Hepatocyte (in vitro differentiated cells): ENCODE measurements around the gene ZBTB20. TPM values are rescaled to one million over a fixed set of nuclear protein-coding genes. Genes with fewer than 3 reads are reported as not detected.

Experiments used
- DNase-seq: peaks from one replicate; pipeline ENCODE4 v3.0.0-alpha.2; 2016; ENCODE audit warnings: low spot score
- H2AFZ ChIP-seq: fragments of 200-600 bp; sonication (generic); 2 replicates; pipeline ENCODE4 v1.6.0; 2016; ENCODE audit warnings: antibody characterized with exemption, mild to moderate bottlenecking
- H3K27ac ChIP-seq: fragments of 200-600 bp; sonication (generic); 2 replicates; pipeline ENCODE4 v1.5.1; 2016; ENCODE audit warnings: mild to moderate bottlenecking
- H3K27me3 ChIP-seq: fragments of 200-600 bp; sonication (generic); 2 replicates; pipeline ENCODE4 v1.6.1; 2016
- H3K36me3 ChIP-seq: fragments of 200-600 bp; sonication (generic); replicated peaks from 2 replicates; pipeline ENCODE4 v1.5.1; 2016; ENCODE audit warnings: low read depth; ENCODE audit not compliant: insufficient read depth
- H3K4me1 ChIP-seq: fragments of 200-600 bp; sonication (generic); 2 replicates; pipeline ENCODE4 v1.5.1; 2016; ENCODE audit warnings: mild to moderate bottlenecking, moderate library complexity; ENCODE audit not compliant: insufficient read depth
- H3K4me2 ChIP-seq: fragments of 200-600 bp; sonication (generic); 2 replicates; pipeline ENCODE4 v1.6.0; 2016
- H3K4me3 ChIP-seq: fragments of 200-600 bp; sonication (generic); 2 replicates; pipeline ENCODE4 v1.5.1; 2016; ENCODE audit warnings: mild to moderate bottlenecking
- H3K79me2 ChIP-seq: fragments of 200-600 bp; sonication (generic); 2 replicates; pipeline ENCODE4 v1.6.0; 2017; ENCODE audit warnings: mild to moderate bottlenecking
- H3K9me2 ChIP-seq: fragments of 200-600 bp; sonication (generic); replicated peaks from 2 replicates; pipeline ENCODE4 v1.6.0; 2017; ENCODE audit warnings: mild to moderate bottlenecking; ENCODE audit not compliant: insufficient read depth
- H3K9me3 ChIP-seq: fragments of 200-600 bp; sonication (generic); 2 replicates; pipeline ENCODE4 v1.5.1; 2016; ENCODE audit warnings: low read depth, mild to moderate bottlenecking
- H4K20me1 ChIP-seq: fragments of 200-600 bp; sonication (generic); 2 replicates; pipeline ENCODE4 v1.6.0; 2016; ENCODE audit warnings: mild to moderate bottlenecking; ENCODE audit not compliant: insufficient read depth, poor library complexity, severe bottlenecking
- EZH2 ChIP-seq: fragments of 200-600 bp; sonication (generic); IDR thresholded peaks from 2 replicates; pipeline ENCODE4 v1.6.1; 2016; ENCODE audit warnings: antibody characterized with exemption, mild to moderate bottlenecking, borderline replicate concordance
- EZH2phosphoT487 ChIP-seq: fragments of 200-600 bp; sonication (generic); IDR thresholded peaks from one replicate; pipeline ENCODE4 v1.6.1; 2018; ENCODE audit warnings: antibody characterized with exemption, mild to moderate bottlenecking, low read depth, moderate library complexity; ENCODE audit not compliant: unreplicated experiment, severe bottlenecking
- WGBS: methylation state at CpG from one replicate; pipeline ENCODE4 v1.1.6; 2016; ENCODE audit warnings: low lambda C conversion rate; ENCODE audit errors: missing lambda C conversion rate; 5-methylcytosine and 5-hydroxymethylcytosine counted together
- polyA plus RNA-seq: library from polyadenylated mRNA; unstranded; fragments of >200 nt; fragmentation: Nextera tagmentation; extraction: Ambion mirVana; gene quantifications from 2 replicates; pipeline ENCODE4 v1.2.1, GENCODE V29; 2016
- total RNA-seq: library from RNA; depleted of rRNA; stranded (reverse); fragments of >200 nt; gene quantifications from 2 replicates; pipeline ENCODE4 v1.2.3, GENCODE V29; 2014
- TF ChIP-seq, protein P1 (sequence below): fragments of 200-600 bp; sonication (generic); IDR thresholded peaks from 2 replicates; pipeline ENCODE4 v1.5.1; 2016; ENCODE audit warnings: antibody characterized with exemption, mild to moderate bottlenecking; ENCODE audit not compliant: poor library complexity

The ZBTB20 gene
- total and polyA plus RNA-seq, 2 experiments from 2014 or later: 25.8 to 28.0 TPM

GRCh38 chr3:114436182-114436581 is 710.9 kb downstream of the ZBTB20 start:
- Histone ChIP-seq H4K20me1 (peaks cover 5% of the 10 kb centered on the region), H2AFZ (no peak overlapping the region), H3K27me3 (no peaks in the 10 kb centered on the region), H3K9me3 (no peaks in the 10 kb centered on the region), H3K4me3 (no peak overlapping the region), H3K36me3 (no peaks in the 10 kb centered on the region), H3K79me2 (peaks cover 8% of the 10 kb centered on the region), H3K9me2 (no peaks in the 10 kb centered on the region), H3K4me1 (no peaks in the 10 kb centered on the region), H3K4me2 (no peak overlapping the region), H3K27ac (no peak overlapping the region)
- DNase-seq: no peak
- TF ChIP-seq, protein P1, sequence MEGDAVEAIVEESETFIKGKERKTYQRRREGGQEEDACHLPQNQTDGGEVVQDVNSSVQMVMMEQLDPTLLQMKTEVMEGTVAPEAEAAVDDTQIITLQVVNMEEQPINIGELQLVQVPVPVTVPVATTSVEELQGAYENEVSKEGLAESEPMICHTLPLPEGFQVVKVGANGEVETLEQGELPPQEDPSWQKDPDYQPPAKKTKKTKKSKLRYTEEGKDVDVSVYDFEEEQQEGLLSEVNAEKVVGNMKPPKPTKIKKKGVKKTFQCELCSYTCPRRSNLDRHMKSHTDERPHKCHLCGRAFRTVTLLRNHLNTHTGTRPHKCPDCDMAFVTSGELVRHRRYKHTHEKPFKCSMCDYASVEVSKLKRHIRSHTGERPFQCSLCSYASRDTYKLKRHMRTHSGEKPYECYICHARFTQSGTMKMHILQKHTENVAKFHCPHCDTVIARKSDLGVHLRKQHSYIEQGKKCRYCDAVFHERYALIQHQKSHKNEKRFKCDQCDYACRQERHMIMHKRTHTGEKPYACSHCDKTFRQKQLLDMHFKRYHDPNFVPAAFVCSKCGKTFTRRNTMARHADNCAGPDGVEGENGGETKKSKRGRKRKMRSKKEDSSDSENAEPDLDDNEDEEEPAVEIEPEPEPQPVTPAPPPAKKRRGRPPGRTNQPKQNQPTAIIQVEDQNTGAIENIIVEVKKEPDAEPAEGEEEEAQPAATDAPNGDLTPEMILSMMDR: no peak
- TF ChIP-seq EZH2phosphoT487 (no peak), EZH2 (no peak)
- WGBS: 70% methylated on average over 2 of the region's 2 CpGs

- H3K9me3 ChIP-seq: no peaks in the 10 kb centered on the region
- H2AFZ ChIP-seq: no peak overlapping the region
- H4K20me1 ChIP-seq: peaks cover 5% of the 10 kb centered on the region
- DNase-seq: no peak
- no peaks in the 10 kb centered on the region for H3K27me3 ChIP-seq
- H3K36me3 ChIP-seq: no peaks in the 10 kb centered on the region
- no peaks in the 10 kb centered on the region for H3K9me2 ChIP-seq
- H3K4me3 ChIP-seq: no peak overlapping the region
- no peak overlapping the region for H3K27ac ChIP-seq
- no peak overlapping the region for H3K4me2 ChIP-seq
- 94% methylated on average over 5 of the region's 5 CpGs for WGBS
- TF ChIP-seq, protein P1: no peak
- peaks cover 8% of the 10 kb centered on the region for H3K79me2 ChIP-seq
- no peaks in the 10 kb centered on the region for H3K4me1 ChIP-seq
These were observed 711.5 kb downstream of the ZBTB20 start for GRCh38 chr3:114435386-114436115.

DNA sequence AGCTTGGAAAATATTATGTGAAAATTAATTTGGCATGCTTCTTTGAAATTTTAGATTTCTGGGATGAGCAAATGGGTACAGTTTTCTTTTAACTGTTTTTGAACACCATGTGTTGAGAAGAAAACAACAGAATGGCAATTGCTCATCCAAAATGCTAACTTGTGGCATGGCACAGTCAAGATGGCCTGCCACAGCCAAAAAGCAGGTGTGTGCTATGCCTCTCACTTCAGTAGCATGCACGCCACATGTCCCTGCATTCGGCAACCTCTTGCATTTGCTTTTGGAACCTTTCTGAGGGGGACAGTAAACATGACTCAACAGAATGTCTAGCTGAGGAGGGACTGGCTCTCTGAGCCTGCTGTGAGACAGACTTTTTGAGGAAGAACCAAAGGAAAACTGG is 714.8 kb downstream of the ZBTB20 start:
- H3K9me2 ChIP-seq: no peaks in the 10 kb centered on the region
- DNase-seq: no peak
- peaks cover 5% of the 10 kb centered on the region for H4K20me1 ChIP-seq
- TF ChIP-seq EZH2phosphoT487 (no peak), EZH2 (no peak)
- TF ChIP-seq, protein P1: no peak
- WGBS: 96% methylated on average over 2 of the region's 2 CpGs
- H3K9me3 ChIP-seq: no peaks in the 10 kb centered on the region
- H3K36me3 ChIP-seq: no peaks in the 10 kb centered on the region
- H3K27ac ChIP-seq: no peak overlapping the region
- peaks cover 5% of the 10 kb centered on the region for H3K79me2 ChIP-seq
- no peak overlapping the region for H3K4me2 ChIP-seq
- no peak overlapping the region for H3K4me3 ChIP-seq
- no peaks in the 10 kb centered on the region for H3K4me1 ChIP-seq
- no peaks in the 10 kb centered on the region for H3K27me3 ChIP-seq
- H2AFZ ChIP-seq: no peak overlapping the region
